Uterus (tissue), 2 donors: ENCODE data around the gene NEK9.

Source experiments
- CTCF ChIP-seq, 4 experiments: fragments of 200-600 bp in 2 of 4; fragments of 450-650 bp in 2 of 4; sonication (generic) in 2 of 4; IDR thresholded peaks; one replicate each; pipeline ENCODE4 v1.5.1; 2016 to 2019; ENCODE audit warnings: antibody characterized with exemption in 4 of 4, mild to moderate bottlenecking in 2 of 4, moderate library complexity in 1 of 4
- POLR2A ChIP-seq, 2 donors: fragments of 450-650 bp; IDR thresholded peaks; one replicate each; pipeline ENCODE4 v1.6.1; 2016; ENCODE audit warnings: antibody characterized with exemption in 2 of 2, mild to moderate bottlenecking in 1 of 2, moderate library complexity in 1 of 2

GRCh38 chr14:75081660-75082229 is 45.1 kb downstream of the NEK9 start:
- TF ChIP-seq CTCF (IDR thresholded peaks at IDR 0.05) (no peak), POLR2A (IDR thresholded peaks at IDR 0.05) (no peak)
